Fibroblast of pulmonary artery (primary cell): ENCODE results near the gene UNC5A.

Source experiments
- DNase-seq: peaks from one replicate; pipeline ENCODE4 v3.0.0-alpha.2; 2010; ENCODE audit warnings: low read depth
- H3K4me3 ChIP-seq: replicated peaks from 2 replicates; pipeline ENCODE4 v1.5.1; 2011; ENCODE audit warnings: low read depth, mild to moderate bottlenecking, control low read depth, low read length, moderate library complexity
- CTCF ChIP-seq: IDR thresholded peaks from 2 replicates; pipeline ENCODE4 v1.5.1; 2011; ENCODE audit warnings: mild to moderate bottlenecking, control low read depth, low read length, inconsistent platforms; ENCODE audit errors: missing control alignments

UNC5A gene

GRCh38 chr5:176904276-176904675 is 93.9 kb downstream of the UNC5A start:
- no peak for DNase-seq
- no peak for TF ChIP-seq CTCF
- H3K4me3 ChIP-seq, result no peak overlapping the region

DNA sequence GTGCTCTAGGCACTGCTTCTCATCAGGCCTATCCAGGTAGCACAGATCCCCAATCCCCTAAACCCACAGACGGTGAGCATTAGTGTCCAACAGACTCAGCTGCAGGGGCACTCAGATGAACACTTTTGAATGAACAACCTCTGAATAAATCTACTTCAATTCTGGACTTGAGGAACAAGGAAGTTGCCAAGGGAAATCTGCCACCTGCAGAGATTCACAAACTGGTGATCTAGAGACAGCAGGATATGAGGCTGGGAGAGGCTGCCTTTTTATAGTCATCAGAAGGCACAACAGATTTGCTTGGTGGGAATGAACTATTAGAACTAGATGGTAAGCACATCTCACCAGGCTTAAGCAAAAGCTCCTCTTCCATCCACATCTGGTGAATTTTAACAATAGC is 95.8 kb downstream of the UNC5A start:
- H3K4me3 ChIP-seq, result no peak overlapping the region
- no peak for DNase-seq
- TF ChIP-seq CTCF, result no peak

DNA sequence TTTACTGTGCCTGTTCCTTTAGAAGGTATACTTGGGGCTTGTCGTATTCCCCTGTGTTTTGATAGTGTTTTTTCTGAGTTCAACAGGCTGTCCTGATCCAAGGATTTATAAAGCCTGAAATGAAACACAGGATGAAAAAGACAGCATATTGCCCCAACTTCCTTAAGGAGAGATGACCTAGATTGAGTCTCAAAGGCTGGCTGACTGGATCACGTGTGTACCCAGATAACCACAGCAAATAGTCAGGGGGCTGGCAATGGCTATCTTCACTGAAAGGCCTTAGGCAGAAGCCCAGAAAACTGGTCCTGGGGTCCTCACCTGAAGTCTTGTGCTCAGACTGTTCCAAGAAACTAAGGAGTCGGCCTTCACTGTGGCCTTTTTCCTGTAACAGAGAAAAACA is 96.4 kb downstream of the UNC5A start:
- no peak overlapping the region for H3K4me3 ChIP-seq
- TF ChIP-seq CTCF, result no peak
- DNase-seq, result no peak

- no peak overlapping the region for H3K4me3 ChIP-seq
- DNase-seq, result no peak
- no peak for TF ChIP-seq CTCF
Measured at GRCh38 chr5:176908675-176909368, 98.5 kb downstream of the UNC5A start.

- TF ChIP-seq CTCF, result no peak
- DNase-seq, result no peak
Measured at GRCh38 chr5:176912115-176912514, 101.8 kb downstream of the UNC5A start.

GRCh38 chr5:176915906-176916305 is 105.5 kb downstream of the UNC5A start:
- DNase-seq, result no peak
- TF ChIP-seq CTCF, result no peak
- H3K4me3 ChIP-seq, result no peak overlapping the region

More at GRCh38 chr5:176912115-176912514, 101.8 kb downstream of the UNC5A start:
- no peak overlapping the region for H3K4me3 ChIP-seq

DNA sequence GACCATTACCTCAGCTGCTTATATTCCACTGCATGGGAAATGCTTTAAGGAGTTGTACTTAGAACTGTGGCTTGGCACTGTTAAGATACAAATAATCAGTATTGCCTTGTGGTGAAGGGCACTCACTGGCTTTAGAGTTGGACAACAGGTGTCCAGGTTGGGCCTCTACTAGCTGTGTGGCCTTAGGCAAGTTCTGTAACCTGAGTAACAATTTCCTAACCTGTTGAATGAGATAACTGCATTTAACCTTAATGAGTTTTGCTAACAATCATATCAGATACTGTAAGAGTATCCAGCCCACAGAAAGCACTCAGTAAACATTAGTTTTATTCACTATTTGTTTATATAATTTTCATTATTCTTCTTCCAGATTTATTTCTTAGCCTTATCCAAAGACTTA is 106.0 kb downstream of the UNC5A start:
- no peak for TF ChIP-seq CTCF
- H3K4me3 ChIP-seq, result no peak overlapping the region
- DNase-seq, result no peak
